NCI-H187 (cell line): Measurements from ENCODE around the gene CNDP2.
"Not testable (repeated sequence)": the region's sequence is repeated elsewhere in the genome, so short reads cannot be mapped to it uniquely, and the experiment has no call there.

Source experiments
- DNase-seq, 2 experiments: peaks; one replicate each; lab custom pipeline; 2025; lab: John Stamatoyannopoulos, UW

Gene CNDP2

GRCh38 chr18:74539289-74539688 is 43.1 kb downstream of the CNDP2 start:
- no peak for DNase-seq

- DNase-seq, result no peak
Measured at GRCh38 chr18:74540652-74541421, 44.7 kb downstream of the CNDP2 start.

- DNase-seq, result no peak
Measured at GRCh38 chr18:74541703-74542555, 45.8 kb downstream of the CNDP2 start.

GRCh38 chr18:74544898-74545297 is 48.7 kb downstream of the CNDP2 start:
- no peak for DNase-seq

GRCh38 chr18:74546007-74546406 is 49.8 kb downstream of the CNDP2 start:
- no peak for DNase-seq

- DNase-seq, result no peak
Measured at GRCh38 chr18:74546751-74547530, 50.8 kb downstream of the CNDP2 start.

GRCh38 chr18:74547860-74548259 is 51.7 kb downstream of the CNDP2 start:
- no peak for DNase-seq

- no peak for DNase-seq
Measured at GRCh38 chr18:74549591-74550104, 53.5 kb downstream of the CNDP2 start.

- no peak for DNase-seq
Measured at GRCh38 chr18:74550886-74551285, 54.7 kb downstream of the CNDP2 start.

- DNase-seq, result no peak
Measured at GRCh38 chr18:74551452-74551851, 55.3 kb downstream of the CNDP2 start.

- peak; percentile 28 to 46 for DNase-seq
Measured at GRCh38 chr18:74551936-74552555, 55.9 kb downstream of the CNDP2 start.

GRCh38 chr18:74556126-74556525 is 60.0 kb downstream of the CNDP2 start:
- no peak for DNase-seq

GRCh38 chr18:74558096-74558495 is 61.9 kb downstream of the CNDP2 start:
- no peak for DNase-seq

- no peak for DNase-seq
Measured at GRCh38 chr18:74562131-74562730, 66.1 kb downstream of the CNDP2 start.

GRCh38 chr18:74562775-74563174 is 66.6 kb downstream of the CNDP2 start:
- DNase-seq, result no peak

GRCh38 chr18:74563999-74564398 is 67.8 kb downstream of the CNDP2 start:
- DNase-seq, result no peak

GRCh38 chr18:74565164-74565563 is 69.0 kb downstream of the CNDP2 start:
- DNase-seq, result not testable (repeated sequence)

- not testable (repeated sequence) for DNase-seq
Measured at GRCh38 chr18:74565993-74566392, 69.8 kb downstream of the CNDP2 start.

- no peak for DNase-seq
Measured at GRCh38 chr18:74567822-74568221, 71.7 kb downstream of the CNDP2 start.

GRCh38 chr18:74569401-74569800 is 73.2 kb downstream of the CNDP2 start:
- DNase-seq, result no peak

GRCh38 chr18:74570266-74570665 is 74.1 kb downstream of the CNDP2 start:
- DNase-seq, result no peak
